SH-SY5Y (cell line): ENCODE measurements around the gene TACC2.

Experiments used
- GATA2 ChIP-seq: IDR thresholded peaks from 2 replicates; pipeline ENCODE4 v1.6.1; 2011; ENCODE audit warnings: mild to moderate bottlenecking, low read depth, low read length
- GATA3 ChIP-seq: IDR thresholded peaks from 2 replicates; pipeline ENCODE4 v1.6.1; 2011; ENCODE audit warnings: low read depth, mild to moderate bottlenecking, low read length, moderate library complexity

DNA sequence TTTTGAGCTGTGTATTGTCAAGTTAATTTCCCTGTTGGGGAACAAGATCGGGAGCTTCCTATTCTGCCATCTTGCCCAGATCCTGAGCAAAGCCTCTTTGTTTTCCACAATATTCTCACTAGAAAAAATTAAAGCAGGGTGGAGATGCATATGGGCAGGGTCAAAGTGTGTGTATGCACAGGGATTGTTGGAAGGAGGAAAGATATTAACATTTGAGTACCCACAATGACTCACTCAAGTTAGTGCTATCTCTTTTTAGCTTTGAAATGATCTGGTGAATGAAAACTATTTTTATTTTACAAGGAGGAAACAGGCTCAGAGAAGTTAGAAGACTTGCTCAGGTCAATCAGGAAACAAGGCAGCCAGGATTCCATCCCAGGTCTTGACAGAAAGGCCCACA is 275.5 kb downstream of the TACC2 start:
- TF ChIP-seq GATA2 (no peak), GATA3 (no peak)
